GM18520 (cell line): Measurements from ENCODE around the gene SRGAP1.

Experiments used
- ATAC-seq: cut with Tn5 transposase; IDR thresholded peaks from one replicate; pipeline ENCODE4 v1.9.1; 2021; ENCODE audit not compliant: unreplicated experiment

The SRGAP1 gene

GRCh38 chr12:63904653-63905052 is 60.2 kb downstream of the SRGAP1 start:
- ATAC-seq = no peak

DNA sequence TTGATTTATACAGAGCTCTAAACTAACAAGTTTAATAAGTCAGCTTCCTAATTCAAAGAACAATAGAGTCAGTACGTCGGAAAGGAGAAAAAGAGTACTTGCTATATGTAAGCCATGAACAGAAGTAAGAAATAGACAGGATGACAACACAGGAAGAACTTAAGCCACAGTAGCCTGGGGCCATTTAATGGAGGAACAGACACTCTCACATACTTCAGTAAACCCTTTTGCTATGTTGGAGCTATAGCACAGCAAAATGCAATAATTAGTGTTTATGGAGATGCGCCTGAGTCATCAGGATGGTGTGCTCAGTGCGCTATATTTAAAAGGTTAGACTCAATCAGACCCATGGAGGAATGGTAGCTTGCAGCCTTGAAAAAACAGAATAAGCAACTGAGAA is 61.0 kb downstream of the SRGAP1 start:
- no peak for ATAC-seq

DNA sequence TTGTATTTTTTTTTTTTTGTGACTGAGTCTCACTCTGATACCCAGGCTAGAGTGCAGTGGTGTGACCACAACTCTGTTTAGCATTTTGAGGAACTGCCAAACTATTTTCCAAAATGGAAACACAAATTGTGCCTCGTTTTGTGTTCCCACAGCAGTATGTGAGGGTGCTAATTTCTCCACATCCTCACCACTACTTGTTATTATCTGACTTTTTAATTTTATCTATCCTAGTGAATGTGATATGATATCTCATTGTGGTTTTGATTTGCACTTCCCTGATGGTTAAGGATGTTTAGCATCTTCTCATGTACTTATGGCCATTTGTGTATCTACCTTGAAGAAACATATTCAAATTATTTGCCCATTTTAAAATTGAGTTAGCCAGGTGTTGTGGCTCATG is 62.4 kb downstream of the SRGAP1 start:
- no peak for ATAC-seq

DNA sequence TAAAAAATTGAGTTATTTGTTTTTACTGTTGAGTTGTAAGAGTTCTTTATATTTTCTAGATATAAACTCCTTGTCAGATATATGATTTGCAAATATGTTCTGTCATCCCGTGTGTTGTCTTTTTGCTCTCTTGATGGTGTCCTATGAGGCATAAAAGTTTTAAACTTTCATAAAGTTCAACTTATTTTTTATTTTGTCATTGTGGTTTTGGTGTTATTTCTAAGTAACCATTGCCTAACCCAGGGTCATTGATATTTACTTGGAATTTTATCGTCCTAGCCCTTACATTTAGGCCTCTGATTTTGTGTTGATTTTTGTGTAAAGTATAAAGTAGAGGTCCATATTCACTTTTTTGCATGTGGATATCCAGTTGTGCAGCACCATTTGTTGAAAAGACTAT is 63.1 kb downstream of the SRGAP1 start:
- ATAC-seq = no peak

GRCh38 chr12:63909746-63910145 is 65.2 kb downstream of the SRGAP1 start:
- ATAC-seq = no peak

DNA sequence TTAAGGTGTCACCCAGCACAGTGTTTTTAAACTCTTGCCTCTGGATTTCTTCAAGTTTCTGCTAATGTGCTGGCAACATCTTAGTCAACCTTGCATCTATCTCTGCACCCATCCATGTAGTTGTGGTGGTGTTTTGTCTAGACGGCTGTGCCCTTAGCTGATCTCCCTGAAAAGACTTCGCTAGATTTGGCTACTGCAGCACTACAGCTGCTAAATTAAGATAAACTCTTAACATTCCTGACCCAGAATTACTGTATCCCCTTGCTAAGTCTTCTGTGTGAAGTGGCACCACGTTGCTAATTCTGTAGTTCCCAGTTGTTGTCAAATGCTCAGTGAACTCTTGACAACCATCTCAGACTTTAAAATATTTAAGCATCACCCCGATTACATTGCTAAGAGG is 66.8 kb downstream of the SRGAP1 start:
- no peak for ATAC-seq

DNA sequence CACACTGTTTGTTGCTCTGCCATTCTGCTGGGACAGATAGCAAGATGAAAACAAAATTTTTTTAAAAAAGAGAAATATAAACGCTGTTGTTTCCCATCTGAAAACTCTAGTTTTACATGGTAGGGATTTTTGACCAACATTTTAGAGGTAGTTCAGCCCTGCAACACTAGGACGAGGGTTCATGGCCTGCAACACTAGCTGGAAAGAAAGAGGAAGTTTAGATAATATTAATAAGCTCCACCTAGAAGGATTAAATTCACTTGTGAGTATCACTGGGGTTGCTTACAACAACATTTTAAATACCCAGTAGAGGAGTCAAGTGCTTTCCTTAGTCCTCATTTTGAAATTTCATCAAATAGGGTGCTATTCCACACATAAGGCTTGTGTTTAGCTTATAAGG is 68.2 kb downstream of the SRGAP1 start:
- no peak for ATAC-seq

DNA sequence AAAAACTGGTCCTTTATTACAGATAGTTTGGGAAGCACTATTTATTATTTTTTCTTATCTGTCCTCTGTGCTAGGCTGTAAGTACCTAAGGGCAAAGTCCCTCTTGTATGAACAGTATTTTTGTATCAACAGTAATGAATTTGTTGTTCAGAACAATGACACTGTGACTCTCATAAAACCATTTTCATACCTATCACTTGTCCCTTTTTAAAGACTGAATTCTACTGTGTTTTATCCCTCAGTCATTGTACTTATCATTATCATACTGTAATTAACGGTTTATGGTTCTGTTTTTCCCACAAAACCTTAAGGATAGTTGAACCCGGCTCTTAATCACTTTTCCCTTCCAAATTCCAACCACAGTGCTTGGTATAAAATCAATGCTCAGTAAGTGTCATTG is 69.4 kb downstream of the SRGAP1 start:
- no peak for ATAC-seq

GRCh38 chr12:63915105-63915800 is 70.8 kb downstream of the SRGAP1 start:
- no peak for ATAC-seq

- no peak for ATAC-seq
These were observed 72.3 kb downstream of the SRGAP1 start for GRCh38 chr12:63916561-63917476.

DNA sequence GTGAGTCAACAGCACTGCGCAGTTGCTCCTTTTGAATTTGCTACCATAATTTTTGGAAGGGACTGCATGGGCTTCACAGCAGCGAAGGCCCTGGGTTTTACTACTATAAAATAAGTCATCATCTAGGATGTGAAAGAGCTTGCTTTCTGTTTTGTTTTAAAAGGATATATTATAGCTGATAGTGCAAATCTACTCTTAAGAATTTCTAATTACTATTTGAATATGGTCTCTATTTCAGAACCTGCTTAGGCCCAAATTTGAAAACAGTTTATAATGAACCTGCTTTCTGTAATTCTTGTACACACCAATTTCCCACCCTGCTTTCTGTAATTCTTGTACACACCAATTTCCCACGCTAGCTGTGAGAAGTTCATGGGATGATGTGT is 73.0 kb downstream of the SRGAP1 start:
- ATAC-seq = no peak

- peak; percentile 49 for ATAC-seq
These were observed 73.6 kb downstream of the SRGAP1 start for GRCh38 chr12:63917864-63918799.

GRCh38 chr12:63918800-63919300 is 74.3 kb downstream of the SRGAP1 start:
- ATAC-seq = no peak

GRCh38 chr12:63919756-63920155 is 75.3 kb downstream of the SRGAP1 start:
- no peak for ATAC-seq

GRCh38 chr12:63921157-63921556 is 76.7 kb downstream of the SRGAP1 start:
- ATAC-seq = no peak

GRCh38 chr12:63922474-63922873 is 78.0 kb downstream of the SRGAP1 start:
- no peak for ATAC-seq

DNA sequence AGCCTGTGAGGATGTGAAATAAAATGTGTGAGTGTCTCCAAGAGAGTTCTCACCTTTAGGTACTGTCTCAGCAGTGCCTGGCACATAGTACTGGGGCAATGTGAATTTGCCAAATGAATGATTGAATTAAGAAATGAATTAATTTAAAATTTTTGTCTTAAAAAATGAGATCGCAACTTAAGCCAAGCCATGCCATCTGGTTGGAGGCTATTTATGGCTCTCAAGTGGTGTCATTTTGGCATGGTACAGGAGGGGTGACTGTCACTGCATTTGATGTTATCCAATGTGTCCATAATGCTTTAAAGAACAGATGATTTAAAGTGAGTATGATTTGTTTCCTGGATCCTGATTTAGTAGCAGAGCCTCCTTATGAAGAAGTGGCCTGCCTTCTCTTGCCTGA is 80.3 kb downstream of the SRGAP1 start:
- ATAC-seq = no peak

GRCh38 chr12:63927511-63927910 is 83.0 kb downstream of the SRGAP1 start:
- ATAC-seq = no peak

GRCh38 chr12:63928305-63928704 is 83.8 kb downstream of the SRGAP1 start:
- ATAC-seq = peak; percentile 76

- no peak for ATAC-seq
These were observed 84.9 kb downstream of the SRGAP1 start for GRCh38 chr12:63929426-63929825.

- no peak for ATAC-seq
These were observed 86.5 kb downstream of the SRGAP1 start for GRCh38 chr12:63930971-63931370.
